HepG2 (cell line): Measurements from ENCODE around the gene R3HDM1. TPM values are rescaled to one million over a fixed set of nuclear protein-coding genes. Genes with fewer than 3 reads are reported as not detected.

Experiments
- ATAC-seq: fragments of 200-7000 bp; cut with Tn5 transposase; 3 replicates; pipeline ENCODE4 v1.9.1; 2020; ENCODE audit warnings: mild to moderate bottlenecking, moderate library complexity
- BruUV-seq: library from RNA; stranded (reverse); fragments of 400-500 nt; replicated peaks from 2 replicates; lab custom pipeline; 2021; lab: Mats Ljungman, UMichigan
- CTCF ChIA-PET: fragments of 300-600 bp; formaldehyde crosslinking; extraction: SDS; loops from one replicate; lab custom pipeline; 2021; ENCODE audit warnings: low total read pairs, inconsistent platforms, low intra/inter-chr PET ratio; lab: Yijun Ruan, JAX
- POLR2A ChIA-PET: fragments of 350-600 bp; sonication (Branson Sonifier 250); formaldehyde crosslinking; loops from one replicate; lab custom pipeline; 2020; ENCODE audit warnings: antibody characterized with exemption, inconsistent platforms; lab: Yijun Ruan, JAX
- DNase-seq: peaks from one replicate; pipeline ENCODE4 v3.0.0-alpha.2; 2015; ENCODE audit warnings: low spot score
- FAIRE-seq: peaks from 3 replicates; lab custom pipeline; 2011; peaks lifted over from hg19 to GRCh38; lab: Jason Lieb, UNC
- H2AFZ ChIP-seq: one replicate; pipeline ENCODE4 v1.6.1; 2011; ENCODE audit warnings: low read length, inconsistent platforms
- H3K27ac ChIP-seq: fragments of 300-600 bp; 3 replicates; pipeline ENCODE4 v1.8.0; 2011; ENCODE audit warnings: mixed run types, mild to moderate bottlenecking, mixed read lengths, low read length, inconsistent platforms; ENCODE audit not compliant: insufficient read depth; ENCODE audit errors: extremely low read length
- H3K27me3 ChIP-seq, 2 experiments: fragments of 200-600 bp in 1 of 2; 2 replicates in 1 of 2; 3 replicates in 1 of 2; pipeline versions ENCODE4 v1.6.0 to v1.8.0; 2011; ENCODE audit warnings: low read length in 2 of 2, mild to moderate bottlenecking in 2 of 2, moderate library complexity in 2 of 2, inconsistent platforms in 1 of 2; ENCODE audit not compliant: insufficient read depth in 2 of 2, control insufficient read depth in 1 of 2
- H3K36me3 ChIP-seq, 2 experiments: fragments of 200-600 bp in 1 of 2; replicated peaks in 1 of 2; 2 replicates in 1 of 2; 3 replicates in 1 of 2; pipeline versions ENCODE4 v1.5.1 to v1.8.0; 2011; ENCODE audit warnings: low read length in 2 of 2, inconsistent platforms in 1 of 2; ENCODE audit not compliant: insufficient read depth in 2 of 2, control insufficient read depth in 1 of 2
- H3K4me1 ChIP-seq: 2 replicates; pipeline ENCODE4 v1.5.1; 2012; ENCODE audit warnings: low read length, inconsistent platforms; ENCODE audit not compliant: insufficient read depth
- H3K4me2 ChIP-seq: 2 replicates; pipeline ENCODE4 v1.6.0; 2011; ENCODE audit warnings: low read depth, low read length, inconsistent platforms
- H3K4me3 ChIP-seq, 3 experiments: fragments of 200-600 bp in 1 of 3; sonication (generic), shearing (Covaris generic) in 1 of 3; replicated peaks in 1 of 3; 2 replicates each; pipeline ENCODE4 v1.5.1; 2011 to 2016; ENCODE audit warnings: low read length in 3 of 3, inconsistent platforms in 2 of 3, low read depth in 2 of 3, mild to moderate bottlenecking in 2 of 3, control low read depth in 1 of 3, mixed read lengths in 1 of 3; ENCODE audit not compliant: insufficient read depth in 1 of 3
- H3K79me2 ChIP-seq: one replicate; pipeline ENCODE4 v1.6.1; 2011; ENCODE audit warnings: low read length, inconsistent platforms; ENCODE audit not compliant: insufficient read depth
- H3K9ac ChIP-seq: 2 replicates; pipeline ENCODE4 v1.6.0; 2011; ENCODE audit warnings: mild to moderate bottlenecking, low read depth, low read length, inconsistent platforms; ENCODE audit not compliant: insufficient read depth
- H3K9me3 ChIP-seq: 2 replicates; pipeline ENCODE4 v1.5.1; 2012; ENCODE audit warnings: mild to moderate bottlenecking, low read length
- H4K20me1 ChIP-seq: 2 replicates; pipeline ENCODE4 v1.6.0; 2011; ENCODE audit warnings: inconsistent platforms, mild to moderate bottlenecking, low read length, moderate library complexity; ENCODE audit not compliant: insufficient read depth
- BRD4 ChIP-seq: sonication (generic); formaldehyde crosslinking; IDR thresholded peaks from 2 replicates; pipeline ENCODE4 v1.4.0; 2020; ENCODE audit warnings: missing genetic modification reagents
- DMTF1 ChIP-seq: sonication (generic); formaldehyde crosslinking; IDR thresholded peaks from 2 replicates; pipeline ENCODE4 v1.4.0; 2020; ENCODE audit warnings: mild to moderate bottlenecking, missing genetic modification reagents
- FLYWCH1 ChIP-seq: sonication (generic); formaldehyde crosslinking; IDR thresholded peaks from 2 replicates; pipeline ENCODE4 v1.8.1; 2023; ENCODE audit warnings: mild to moderate bottlenecking, missing genetic modification reagents
- HNF1A ChIP-seq, 2 experiments: sonication (generic) in 1 of 2; formaldehyde crosslinking in 1 of 2; IDR thresholded peaks; 2 replicates each; pipeline versions ENCODE4 v1.4.0 to v1.6.1; 2016 to 2020; ENCODE audit warnings: borderline replicate concordance in 1 of 2, low read depth in 1 of 2, mild to moderate bottlenecking in 1 of 2, missing genetic modification reagents in 1 of 2
- KLF6 ChIP-seq: IDR thresholded peaks from 2 replicates; pipeline ENCODE4 v1.8.0; 2016; ENCODE audit warnings: missing biosample characterization, missing genetic modification reagents
- SMAD1 ChIP-seq: sonication (generic); formaldehyde crosslinking; IDR thresholded peaks from 2 replicates; pipeline ENCODE4 v1.4.0; 2020; ENCODE audit warnings: missing genetic modification reagents, low read depth, mild to moderate bottlenecking, borderline replicate concordance
- SNAPC2 ChIP-seq: sonication (generic); formaldehyde crosslinking; IDR thresholded peaks from 2 replicates; pipeline ENCODE4 v1.8.1; 2022; ENCODE audit warnings: mild to moderate bottlenecking, missing genetic modification reagents
- TCF12 ChIP-seq, 2 experiments: fragments of 450-650 bp in 1 of 2; sonication (generic) in 1 of 2; formaldehyde crosslinking in 1 of 2; IDR thresholded peaks; 2 replicates each; pipeline versions ENCODE4 v1.6.1 to v1.8.0; 2017 to 2022; ENCODE audit warnings: antibody characterized with exemption in 1 of 2, mild to moderate bottlenecking in 1 of 2, missing genetic modification reagents in 1 of 2, moderate library complexity in 1 of 2
- ZHX1 ChIP-seq: sonication (generic); formaldehyde crosslinking; IDR thresholded peaks from 2 replicates; pipeline ENCODE4 v1.8.1; 2022; ENCODE audit warnings: low read depth, mild to moderate bottlenecking, missing genetic modification reagents
- ZNF124 ChIP-seq: sonication (generic); formaldehyde crosslinking; IDR thresholded peaks from 2 replicates; pipeline ENCODE4 v1.4.0; 2020; ENCODE audit warnings: missing genetic modification reagents
- ZNF34 ChIP-seq: sonication (generic); formaldehyde crosslinking; IDR thresholded peaks from 2 replicates; pipeline ENCODE4 v1.4.0; 2020; ENCODE audit warnings: mild to moderate bottlenecking, missing genetic modification reagents, borderline replicate concordance
- ZNF354B ChIP-seq: sonication (generic); formaldehyde crosslinking; IDR thresholded peaks from 2 replicates; pipeline ENCODE4 v1.8.0; 2022; ENCODE audit warnings: mild to moderate bottlenecking, missing genetic modification reagents
- ZSCAN31 ChIP-seq: sonication (generic); formaldehyde crosslinking; IDR thresholded peaks from 2 replicates; pipeline ENCODE4 v1.5.0; 2020; ENCODE audit warnings: low read depth, mild to moderate bottlenecking, missing genetic modification reagents
- WGBS: methylation state at CpG from one replicate; pipeline ENCODE4 v1.1.6; 2017; ENCODE audit warnings: low lambda C conversion rate; 5-methylcytosine and 5-hydroxymethylcytosine counted together
- in situ Hi-C: cut with HindIII; loops from 2 replicates; pipeline ENCODE4 v1.10.0; 2017; ENCODE audit warnings: low pct_unique_long_range_greater_than_20kb; ENCODE audit not compliant: extremely low pct_ligation_motif_present
- intact Hi-C: fragments of 100-400 bp; cut with micrococcal nuclease; formaldehyde crosslinking; loops from one replicate; pipeline ENCODE4 v1.10.0; 2022; ENCODE audit not compliant: unreplicated experiment
- polyA plus RNA-seq, 8 experiments: library from polyadenylated mRNA; depleted of rRNA in 3 of 8; stranded (reverse) in 7 of 8; unstranded in 1 of 8; fragments of >200 nt; fragmentation: Illumina TruSeq in 4 of 8; extraction: Trizol in 4 of 8; gene quantifications; 2 replicates each; pipeline versions ENCODE4 v1.2.1 to v1.2.3, GENCODE V29; 2011 to 2016; ENCODE audit warnings: low read depth in 4 of 8, missing spikeins in 1 of 8, mixed read lengths in 1 of 8; ENCODE audit not compliant: insufficient read depth in 1 of 8
- total RNA-seq, 5 experiments: library from RNA; depleted of rRNA; stranded (reverse); fragments of >200 nt; fragmentation: Illumina TruSeq; extraction: Trizol; gene quantifications; 2 replicates each; pipeline ENCODE4 v1.2.3, GENCODE V29; 2016; ENCODE audit warnings: low read depth in 1 of 5

Gene R3HDM1
- total and polyA plus RNA-seq, 2 of the 13 experiments (the other 11 are each of a cell fraction or from before 2014, with no cell fraction given) = 15.7 to 54.3 TPM

GRCh38 chr2:135612319-135612718 is 81.0 kb downstream of the R3HDM1 start:
- in situ Hi-C loops (no loop called here), intact Hi-C loops (no loop called here)
- H3K4me3 ChIP-seq = no peak overlapping the region
- no peak overlapping the region for H3K27ac ChIP-seq
- no peak overlapping the region for H2AFZ ChIP-seq
- H3K36me3 ChIP-seq = peaks cover 0 to 8% of the 10 kb centered on the region in 2 experiments; a peak in 3 of 5 replicates
- POLR2A ChIA-PET = no interaction called here
- H3K79me2 ChIP-seq = no peaks in the 10 kb centered on the region
- no peaks in the 10 kb centered on the region for H3K27me3 ChIP-seq
- DNase-seq (no peak), ATAC-seq (no peak), FAIRE-seq (no peak)
- no peak overlapping the region for H3K9ac ChIP-seq
- no peaks in the 10 kb centered on the region for H3K9me3 ChIP-seq
- H3K4me1 ChIP-seq = no peaks in the 10 kb centered on the region
- CTCF ChIA-PET = no interaction called here
- 98% methylated on average over 2 of the region's 2 CpGs for WGBS
- no TSS peak for BruUV-seq
- H4K20me1 ChIP-seq = no peaks in the 10 kb centered on the region
- H3K4me2 ChIP-seq = no peak overlapping the region
- TF ChIP-seq ZNF34 (CRISPR knock-in tag) (no peak), BRD4 (CRISPR knock-in tag) (no peak), HNF1A (IDR thresholded peaks at IDR 0.05; ENCODE audit: low read depth) (no peak), HNF1A (CRISPR knock-in tag; IDR thresholded peaks at IDR 0.05; ENCODE audit: borderline replicate concordance) (no peak), DMTF1 (CRISPR knock-in tag) (no peak), TCF12 (IDR thresholded peaks at IDR 0.05) (no peak), TCF12 (CRISPR knock-in tag; IDR thresholded peaks at IDR 0.05) (no peak), ZNF354B (no peak), SNAPC2 (no peak), SMAD1 (CRISPR knock-in tag) (no peak), FLYWCH1 (CRISPR knock-in tag) (no peak), ZSCAN31 (CRISPR knock-in tag) (no peak), ZNF124 (CRISPR knock-in tag) (no peak), ZHX1 (CRISPR knock-in tag) (no peak), KLF6 (CRISPR knock-in tag) (no peak)
